Endothelial cell of umbilical vein (primary cell): ENCODE measurements around the gene PREP. TPM values are rescaled to one million over a fixed set of nuclear protein-coding genes. Genes with fewer than 3 reads are reported as not detected.

Experiments used
- BruUV-seq: library from RNA; stranded (reverse); fragments of 400-500 nt; replicated peaks from 2 replicates; lab custom pipeline; 2021; lab: Mats Ljungman, UMichigan
- CTCF ChIA-PET: fragments of 300-600, 350-600 bp; sonication (Branson Sonifier 250); formaldehyde crosslinking; loops from one replicate; lab custom pipeline; 2021; ENCODE audit warnings: antibody characterized with exemption, inconsistent platforms; lab: Charles Lee
- POLR2A ChIA-PET: fragments of 300-600, 350-600 bp; sonication (Branson Sonifier 250); formaldehyde crosslinking; loops from one replicate; lab custom pipeline; 2021; ENCODE audit warnings: antibody characterized with exemption, inconsistent platforms; lab: Charles Lee
- DNase-seq: peaks from one replicate; pipeline ENCODE4 v3.0.0-alpha.2; 2011; ENCODE audit warnings: low read depth, low spot score
- FAIRE-seq: peaks from 2 replicates; lab custom pipeline; 2011; peaks lifted over from hg19 to GRCh38; lab: Jason Lieb, UNC
- H2AFZ ChIP-seq: 2 replicates; pipeline ENCODE4 v1.6.0; 2012; ENCODE audit warnings: low read depth, low read length, control low read depth, inconsistent platforms
- H3K27ac ChIP-seq: 2 replicates; pipeline ENCODE4 v1.5.1; 2011; ENCODE audit warnings: low read depth, mild to moderate bottlenecking, control low read depth, low read length, moderate library complexity; ENCODE audit not compliant: insufficient read depth
- H3K27me3 ChIP-seq, 2 experiments: 2 replicates each; pipeline versions ENCODE4 v1.6.0 to v1.6.1; 2011; ENCODE audit warnings: low read length in 2 of 2, mixed read lengths in 1 of 2; ENCODE audit not compliant: control insufficient read depth in 2 of 2, insufficient read depth in 2 of 2
- H3K36me3 ChIP-seq, 2 experiments: 2 replicates in 1 of 2; 3 replicates in 1 of 2; pipeline ENCODE4 v1.5.1; 2011; ENCODE audit warnings: low read length in 2 of 2, mild to moderate bottlenecking in 1 of 2, moderate library complexity in 1 of 2; ENCODE audit not compliant: control insufficient read depth in 2 of 2, insufficient read depth in 2 of 2; ENCODE audit errors: extremely low read depth in 1 of 2
- H3K4me1 ChIP-seq: 3 replicates; pipeline ENCODE4 v1.5.1; 2011; ENCODE audit warnings: mild to moderate bottlenecking, low read length; ENCODE audit not compliant: control insufficient read depth, insufficient read depth; ENCODE audit errors: extremely low read depth
- H3K4me2 ChIP-seq: 2 replicates; pipeline ENCODE4 v1.6.1; 2011; ENCODE audit warnings: low read length, control low read depth, mixed read lengths; ENCODE audit not compliant: insufficient read depth
- H3K4me3 ChIP-seq, 3 experiments: fragments of 200-600 bp in 1 of 3; sonication (generic), shearing (Covaris generic) in 1 of 3; replicated peaks in 1 of 3; 2 replicates each; pipeline ENCODE4 v1.5.1; 2011 to 2016; ENCODE audit warnings: control low read depth in 3 of 3, low read length in 3 of 3, mild to moderate bottlenecking in 2 of 3, inconsistent platforms in 1 of 3, low read depth in 1 of 3, moderate library complexity in 1 of 3; ENCODE audit not compliant: insufficient read depth in 1 of 3
- H3K79me2 ChIP-seq: 2 replicates; pipeline ENCODE4 v1.6.0; 2012; ENCODE audit warnings: low read length, inconsistent platforms; ENCODE audit not compliant: control insufficient read depth, insufficient read depth
- H3K9ac ChIP-seq: replicated peaks from 2 replicates; pipeline ENCODE3; 2011; ENCODE audit warnings: low read length, control low read depth; ENCODE audit not compliant: insufficient read depth; ENCODE audit errors: extremely low read depth
- H3K9me1 ChIP-seq: replicated peaks from 3 replicates; pipeline ENCODE4 v1.6.0; 2011; ENCODE audit warnings: mild to moderate bottlenecking, low read length; ENCODE audit not compliant: control insufficient read depth, insufficient read depth; ENCODE audit errors: extremely low read depth
- H3K9me3 ChIP-seq: replicated peaks from 2 replicates; pipeline ENCODE4 v1.5.1; 2012; ENCODE audit warnings: low read length, inconsistent platforms; ENCODE audit not compliant: control insufficient read depth, insufficient read depth
- H4K20me1 ChIP-seq: replicated peaks from 2 replicates; pipeline ENCODE3; 2011; ENCODE audit warnings: mild to moderate bottlenecking, low read length; ENCODE audit not compliant: control insufficient read depth, insufficient read depth; ENCODE audit errors: extremely low read depth
- EZH2 ChIP-seq: IDR thresholded peaks from 2 replicates; pipeline ENCODE4 v1.6.1; 2012; ENCODE audit warnings: borderline replicate concordance, low read depth, mild to moderate bottlenecking, moderate library complexity, low read length, inconsistent platforms; ENCODE audit not compliant: severe bottlenecking
- FOS ChIP-seq: IDR thresholded peaks from 2 replicates; pipeline ENCODE4 v1.6.1; 2011; ENCODE audit warnings: mild to moderate bottlenecking, low read length, moderate library complexity, borderline replicate concordance; ENCODE audit not compliant: insufficient read depth
- GATA2 ChIP-seq: IDR thresholded peaks from 2 replicates; pipeline ENCODE4 v1.7.0; 2011; ENCODE audit warnings: low read depth, mild to moderate bottlenecking, moderate library complexity, mixed read lengths, low read length; ENCODE audit not compliant: insufficient read length, insufficient read depth
- JUN ChIP-seq: IDR thresholded peaks from 2 replicates; pipeline ENCODE4 v1.6.1; 2011; ENCODE audit warnings: borderline replicate concordance, low read depth; ENCODE audit not compliant: insufficient read length, insufficient read depth
- MYC ChIP-seq: IDR thresholded peaks from one replicate; pipeline ENCODE4 v1.6.1; 2011; ENCODE audit warnings: mild to moderate bottlenecking, low read depth, low read length
- POLR2A ChIP-seq: IDR thresholded peaks from 2 replicates; pipeline ENCODE4 v1.6.1; 2012; ENCODE audit warnings: low read depth, mild to moderate bottlenecking, control low read depth, low read length
- POLR2AphosphoS5 ChIP-seq: IDR thresholded peaks from 2 replicates; pipeline ENCODE4 v1.6.1; 2012; ENCODE audit warnings: low read depth, mild to moderate bottlenecking, control low read depth, low read length, moderate library complexity; ENCODE audit not compliant: insufficient read depth
- dilution Hi-C: fragments of 300-500 bp; cut with MboI; formaldehyde crosslinking; loops from one replicate; pipeline ENCODE4 v1.15.0; 2019; ENCODE audit warnings: low sequenced_read_pairs; ENCODE audit not compliant: extremely low pct_ligation_motif_present
- intact Hi-C: fragments of 100-400 bp; cut with micrococcal nuclease; formaldehyde crosslinking; loops from one replicate; pipeline ENCODE4 v1.10.0; 2022
- polyA plus RNA-seq, 4 experiments: library from polyadenylated mRNA; depleted of rRNA in 3 of 4; stranded (reverse) in 3 of 4; unstranded in 1 of 4; fragments of >200 nt; gene quantifications; 2 replicates each; pipeline versions ENCODE4 v1.2.1 to v1.2.3, GENCODE V29; 2011 to 2012; ENCODE audit warnings: missing spikeins in 1 of 4
- total RNA-seq: library from RNA; stranded (reverse); gene quantifications from 2 replicates; pipeline ENCODE4 v1.2.3, GENCODE V29; 2021
- TF ChIP-seq, protein P1 (sequence below), 2 donors: IDR thresholded peaks; 1 replicate in 1 of 2; 2 replicates in 1 of 2; pipeline ENCODE4 v1.5.1; 2011; ENCODE audit warnings: low read length in 2 of 2, mild to moderate bottlenecking in 2 of 2, moderate library complexity in 2 of 2, control low read depth in 1 of 2, inconsistent platforms in 1 of 2, low read depth in 1 of 2; ENCODE audit not compliant: insufficient read depth in 1 of 2; ENCODE audit errors: extremely low read depth in 1 of 2
- TF ChIP-seq, protein P2 (sequence below): IDR thresholded peaks from 2 replicates; pipeline ENCODE4 v1.6.1; 2011; ENCODE audit not compliant: insufficient read depth, insufficient read length

The PREP gene
- total and polyA plus RNA-seq, 2 donors (not counting 3 experiments of a cell fraction or from before 2014, with no cell fraction given): 17.2 to 37.7 TPM

DNA sequence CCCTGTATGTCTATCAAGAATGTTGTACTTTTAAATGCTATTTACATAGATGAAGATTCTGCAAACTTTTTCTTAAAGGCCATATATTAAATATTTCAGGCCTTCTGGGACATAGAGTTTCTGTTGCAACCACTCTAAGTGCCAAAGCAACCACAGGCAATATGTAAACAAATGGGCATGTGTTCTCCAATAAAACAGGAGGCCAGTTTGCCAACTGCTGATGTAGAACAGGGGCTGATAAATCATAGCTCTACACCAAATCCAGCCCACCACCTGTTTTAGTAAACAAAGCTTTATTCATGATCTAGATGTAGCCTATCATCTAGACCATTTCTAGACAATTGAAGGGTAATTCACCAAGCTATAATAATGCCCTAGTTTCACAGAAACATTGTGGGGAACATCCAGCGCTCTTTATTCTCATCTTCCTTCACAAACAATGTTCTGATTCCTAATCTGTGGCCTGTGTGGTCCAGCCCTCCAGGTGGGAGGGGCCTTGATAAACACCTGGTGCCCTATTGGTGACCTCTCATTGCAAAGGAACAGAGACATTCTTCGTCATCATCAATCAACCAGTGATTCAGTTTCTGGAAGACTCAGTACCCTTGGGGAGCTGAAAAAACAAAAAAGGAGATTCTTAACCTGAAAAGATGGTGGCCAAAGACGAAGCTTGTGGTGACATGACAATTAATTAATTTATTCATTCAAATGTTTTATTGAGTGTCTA lies 80.2 kb downstream of the PREP start:
- CTCF ChIA-PET: interaction anchor here (1.4 kb wide), 1 partner anchor 80 kb away, joined by 3 read pairs; the partner anchor contains the start of gene PREP
- no TSS peak for BruUV-seq
- no peaks in the 10 kb centered on the region for H3K79me2 ChIP-seq

More for the DNA sequence above, 80.2 kb downstream of the PREP start:
- H3K4me2 ChIP-seq: no peak overlapping the region
- DNase-seq (no peak), FAIRE-seq (no peak)
- no peak overlapping the region for H2AFZ ChIP-seq
- POLR2A ChIA-PET: no interaction called here
- H3K4me1 ChIP-seq: no peaks in the 10 kb centered on the region
- TF ChIP-seq, protein P1, sequence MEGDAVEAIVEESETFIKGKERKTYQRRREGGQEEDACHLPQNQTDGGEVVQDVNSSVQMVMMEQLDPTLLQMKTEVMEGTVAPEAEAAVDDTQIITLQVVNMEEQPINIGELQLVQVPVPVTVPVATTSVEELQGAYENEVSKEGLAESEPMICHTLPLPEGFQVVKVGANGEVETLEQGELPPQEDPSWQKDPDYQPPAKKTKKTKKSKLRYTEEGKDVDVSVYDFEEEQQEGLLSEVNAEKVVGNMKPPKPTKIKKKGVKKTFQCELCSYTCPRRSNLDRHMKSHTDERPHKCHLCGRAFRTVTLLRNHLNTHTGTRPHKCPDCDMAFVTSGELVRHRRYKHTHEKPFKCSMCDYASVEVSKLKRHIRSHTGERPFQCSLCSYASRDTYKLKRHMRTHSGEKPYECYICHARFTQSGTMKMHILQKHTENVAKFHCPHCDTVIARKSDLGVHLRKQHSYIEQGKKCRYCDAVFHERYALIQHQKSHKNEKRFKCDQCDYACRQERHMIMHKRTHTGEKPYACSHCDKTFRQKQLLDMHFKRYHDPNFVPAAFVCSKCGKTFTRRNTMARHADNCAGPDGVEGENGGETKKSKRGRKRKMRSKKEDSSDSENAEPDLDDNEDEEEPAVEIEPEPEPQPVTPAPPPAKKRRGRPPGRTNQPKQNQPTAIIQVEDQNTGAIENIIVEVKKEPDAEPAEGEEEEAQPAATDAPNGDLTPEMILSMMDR (IDR thresholded peaks at IDR 0.05; ENCODE audit: extremely low read depth in 1 of 2, insufficient read depth in 1 of 2, low read depth in 1 of 2, low read length in 2 of 2): no peak
- no peak for TF ChIP-seq EZH2
- no peak for TF ChIP-seq JUN
- no peak for TF ChIP-seq FOS
- TF ChIP-seq GATA2: no peak
- TF ChIP-seq POLR2A: no peak
- TF ChIP-seq MYC: no peak
- TF ChIP-seq POLR2AphosphoS5: no peak
- TF ChIP-seq, protein P2, sequence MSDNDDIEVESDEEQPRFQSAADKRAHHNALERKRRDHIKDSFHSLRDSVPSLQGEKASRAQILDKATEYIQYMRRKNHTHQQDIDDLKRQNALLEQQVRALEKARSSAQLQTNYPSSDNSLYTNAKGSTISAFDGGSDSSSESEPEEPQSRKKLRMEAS: no peak
- no peak overlapping the region for H3K27ac ChIP-seq
- H3K9ac ChIP-seq: no peak overlapping the region
- dilution Hi-C loops (no loop called here), intact Hi-C loops (no loop called here)
- no peak overlapping the region for H3K4me3 ChIP-seq
- H3K27me3 ChIP-seq: no peaks in the 10 kb centered on the region
- H4K20me1 ChIP-seq: no peaks in the 10 kb centered on the region
- peaks cover 0 to 8% of the 10 kb centered on the region in 2 experiments for H3K36me3 ChIP-seq
- H3K9me3 ChIP-seq: no peaks in the 10 kb centered on the region
- H3K9me1 ChIP-seq: no peaks in the 10 kb centered on the region
